HepG2 (cell line): Measurements from ENCODE around the gene C11orf91. TPM values are rescaled to one million over a fixed set of nuclear protein-coding genes. Genes with fewer than 3 reads are reported as not detected.
A peak's percentile ranks its signal among the peaks of the same experiment; 100 is the strongest.

Source experiments
- AHDC1 ChIP-seq: sonication (generic); formaldehyde crosslinking; IDR thresholded peaks from 2 replicates; pipeline ENCODE4 v1.5.1; 2020; ENCODE audit warnings: mild to moderate bottlenecking, missing genetic modification reagents, borderline replicate concordance
- ATF5 ChIP-seq: sonication (generic); formaldehyde crosslinking; IDR thresholded peaks from 2 replicates; pipeline ENCODE4 v1.4.0; 2020; ENCODE audit warnings: mild to moderate bottlenecking, low read depth, missing genetic modification reagents
- E2F2 ChIP-seq: sonication (generic); formaldehyde crosslinking; IDR thresholded peaks from 2 replicates; pipeline ENCODE4 v1.4.0; 2020; ENCODE audit warnings: missing genetic modification reagents, borderline replicate concordance
- HNRNPK ChIP-seq: fragments of 200-400 bp; formaldehyde crosslinking; IDR thresholded peaks from 2 replicates; pipeline ENCODE4 v1.6.1; 2018; ENCODE audit warnings: low read length, low read depth, moderate library complexity, mild to moderate bottlenecking; ENCODE audit not compliant: poor library complexity, severe bottlenecking
- RELA ChIP-seq: sonication (generic); formaldehyde crosslinking; IDR thresholded peaks from 2 replicates; pipeline ENCODE4 v1.4.0; 2020; ENCODE audit warnings: missing genetic modification reagents
- ZNF609 ChIP-seq: sonication (generic); formaldehyde crosslinking; IDR thresholded peaks from 2 replicates; pipeline ENCODE4 v1.4.0; 2020; ENCODE audit warnings: mild to moderate bottlenecking, missing genetic modification reagents, borderline replicate concordance
- ZSCAN9 ChIP-seq: IDR thresholded peaks from 2 replicates; pipeline ENCODE4 v1.6.1; 2016; ENCODE audit warnings: borderline replicate concordance
- polyA plus RNA-seq, 8 experiments: library from polyadenylated mRNA; depleted of rRNA in 3 of 8; stranded (reverse) in 7 of 8; unstranded in 1 of 8; fragments of >200 nt; fragmentation: Illumina TruSeq in 4 of 8; extraction: Trizol in 4 of 8; gene quantifications; 2 replicates each; pipeline versions ENCODE4 v1.2.1 to v1.2.3, GENCODE V29; 2011 to 2016; ENCODE audit warnings: low read depth in 4 of 8, missing spikeins in 1 of 8, mixed read lengths in 1 of 8; ENCODE audit not compliant: insufficient read depth in 1 of 8
- total RNA-seq, 5 experiments: library from RNA; depleted of rRNA; stranded (reverse); fragments of >200 nt; fragmentation: Illumina TruSeq; extraction: Trizol; gene quantifications; 2 replicates each; pipeline ENCODE4 v1.2.3, GENCODE V29; 2016; ENCODE audit warnings: low read depth in 1 of 5
- TF ChIP-seq, protein P1 (sequence below): sonication (generic); formaldehyde crosslinking; IDR thresholded peaks from 2 replicates; pipeline ENCODE4 v1.8.1; 2022; ENCODE audit warnings: mild to moderate bottlenecking, missing genetic modification reagents
- TF ChIP-seq, protein P2 (sequence below): sonication (generic); formaldehyde crosslinking; IDR thresholded peaks from 2 replicates; pipeline ENCODE4 v1.9.0; 2021; ENCODE audit warnings: missing genetic modification reagents, borderline replicate concordance

The C11orf91 gene
- total and polyA plus RNA-seq, 2 of the 13 experiments (the other 11 are each of a cell fraction or from before 2014, with no cell fraction given): 0.35 TPM; not detected in 1

GRCh38 chr11:33736148-33736812 lies 35.7 kb upstream of the C11orf91 start, which contains the start of gene CD59 (continued):
- TF ChIP-seq ZNF609 (CRISPR knock-in tag) (no peak), HNRNPK (no peak), AHDC1 (CRISPR knock-in tag) (no peak), RELA (CRISPR knock-in tag) (no peak), ATF5 (CRISPR knock-in tag) (no peak), ZSCAN9 (no peak), E2F2 (CRISPR knock-in tag) (peak; percentile 75; the same call in 1 of the 2 replicates)
- TF ChIP-seq, protein P1, sequence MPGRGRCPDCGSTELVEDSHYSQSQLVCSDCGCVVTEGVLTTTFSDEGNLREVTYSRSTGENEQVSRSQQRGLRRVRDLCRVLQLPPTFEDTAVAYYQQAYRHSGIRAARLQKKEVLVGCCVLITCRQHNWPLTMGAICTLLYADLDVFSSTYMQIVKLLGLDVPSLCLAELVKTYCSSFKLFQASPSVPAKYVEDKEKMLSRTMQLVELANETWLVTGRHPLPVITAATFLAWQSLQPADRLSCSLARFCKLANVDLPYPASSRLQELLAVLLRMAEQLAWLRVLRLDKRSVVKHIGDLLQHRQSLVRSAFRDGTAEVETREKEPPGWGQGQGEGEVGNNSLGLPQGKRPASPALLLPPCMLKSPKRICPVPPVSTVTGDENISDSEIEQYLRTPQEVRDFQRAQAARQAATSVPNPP (CRISPR knock-in tag): no peak
- TF ChIP-seq, protein P2, sequence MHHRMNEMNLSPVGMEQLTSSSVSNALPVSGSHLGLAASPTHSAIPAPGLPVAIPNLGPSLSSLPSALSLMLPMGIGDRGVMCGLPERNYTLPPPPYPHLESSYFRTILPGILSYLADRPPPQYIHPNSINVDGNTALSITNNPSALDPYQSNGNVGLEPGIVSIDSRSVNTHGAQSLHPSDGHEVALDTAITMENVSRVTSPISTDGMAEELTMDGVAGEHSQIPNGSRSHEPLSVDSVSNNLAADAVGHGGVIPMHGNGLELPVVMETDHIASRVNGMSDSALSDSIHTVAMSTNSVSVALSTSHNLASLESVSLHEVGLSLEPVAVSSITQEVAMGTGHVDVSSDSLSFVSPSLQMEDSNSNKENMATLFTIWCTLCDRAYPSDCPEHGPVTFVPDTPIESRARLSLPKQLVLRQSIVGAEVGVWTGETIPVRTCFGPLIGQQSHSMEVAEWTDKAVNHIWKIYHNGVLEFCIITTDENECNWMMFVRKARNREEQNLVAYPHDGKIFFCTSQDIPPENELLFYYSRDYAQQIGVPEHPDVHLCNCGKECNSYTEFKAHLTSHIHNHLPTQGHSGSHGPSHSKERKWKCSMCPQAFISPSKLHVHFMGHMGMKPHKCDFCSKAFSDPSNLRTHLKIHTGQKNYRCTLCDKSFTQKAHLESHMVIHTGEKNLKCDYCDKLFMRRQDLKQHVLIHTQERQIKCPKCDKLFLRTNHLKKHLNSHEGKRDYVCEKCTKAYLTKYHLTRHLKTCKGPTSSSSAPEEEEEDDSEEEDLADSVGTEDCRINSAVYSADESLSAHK (CRISPR knock-in tag): no peak
